Activated naive CD4-positive, alpha-beta T cell treated with anti-CD3 and anti-CD28 coated beads, Interleukin-2, amount 50 U/mL, for 16 hours (primary cell): ENCODE results near the gene BAAT.

Experiments used
- DNase-seq: peaks from one replicate; pipeline ENCODE4 v3.0.0-alpha.2; 2020

BAAT gene

GRCh38 chr9:101311758-101312420 is 72.9 kb downstream of the BAAT start:
- DNase-seq: no peak

GRCh38 chr9:101311191-101311590 is 73.6 kb downstream of the BAAT start:
- no peak for DNase-seq
